Astrocyte of the hippocampus (primary cell): Measurements from ENCODE around the gene ATP11A.
"Not testable (repeated sequence)": the region's sequence is repeated elsewhere in the genome, so short reads cannot be mapped to it uniquely, and the experiment has no call there.

ENCODE experiments used
- DNase-seq: peaks from one replicate; pipeline ENCODE4 v3.0.0; 2011; ENCODE audit warnings: low read depth, low spot score

ATP11A gene

GRCh38 chr13:112670864-112671263 lies 19.0 kb upstream of the ATP11A start:
- no peak for DNase-seq

GRCh38 chr13:112671359-112671758 lies 18.5 kb upstream of the ATP11A start:
- no peak for DNase-seq

- no peak for DNase-seq
Observed at GRCh38 chr13:112672651-112673284, 17.1 kb upstream of the ATP11A start.

GRCh38 chr13:112674412-112675365 lies 15.1 kb upstream of the ATP11A start:
- DNase-seq = no peak

- DNase-seq = no peak
Observed at GRCh38 chr13:112675366-112675756, 14.5 kb upstream of the ATP11A start.

GRCh38 chr13:112677421-112677962 lies 12.3 kb upstream of the ATP11A start:
- DNase-seq = not testable (repeated sequence)

- DNase-seq = no peak
Observed at GRCh38 chr13:112679381-112679780, 10.5 kb upstream of the ATP11A start.

- DNase-seq = no peak
Observed at GRCh38 chr13:112679932-112680677, 9.7 kb upstream of the ATP11A start.

- DNase-seq = no peak
Observed at GRCh38 chr13:112680741-112681360, 9.0 kb upstream of the ATP11A start.

GRCh38 chr13:112683581-112683980 lies 6.3 kb upstream of the ATP11A start:
- DNase-seq = no peak

- DNase-seq = no peak
Observed at GRCh38 chr13:112684071-112684845, 5.6 kb upstream of the ATP11A start.

GRCh38 chr13:112685189-112685805 lies 4.5 kb upstream of the ATP11A start:
- not testable (repeated sequence) for DNase-seq

- DNase-seq = no peak
Observed at GRCh38 chr13:112685896-112686295, 3.9 kb upstream of the ATP11A start.

- no peak for DNase-seq
Observed at GRCh38 chr13:112686364-112686763, 3.5 kb upstream of the ATP11A start.

- DNase-seq = no peak
Observed at GRCh38 chr13:112686987-112687386, 2.9 kb upstream of the ATP11A start.

- no peak for DNase-seq
Observed at GRCh38 chr13:112687836-112688559, 1.8 kb upstream of the ATP11A start.

- DNase-seq = no peak
Observed at GRCh38 chr13:112688560-112689302, 1.1 kb upstream of the ATP11A start.

GRCh38 chr13:112690283-112690929 lies 568 bp downstream of the ATP11A start:
- DNase-seq = peak; percentile 60
